GM13976 (cell line): ENCODE data around the gene ZNF446.

ENCODE experiments used
- DNase-seq: peaks from one replicate; pipeline ENCODE4 v3.0.0; 2012; ENCODE audit warnings: low spot score
- in situ Hi-C: fragments of 300-500 bp; cut with MboI; formaldehyde crosslinking; loops from one replicate; pipeline ENCODE4 v1.12.0; 2022; ENCODE audit warnings: low sequenced_read_pairs, mixed read lengths, inconsistent platforms; ENCODE audit not compliant: unreplicated experiment
- TF ChIP-seq, protein P1 (sequence below): IDR thresholded peaks from 2 replicates; pipeline ENCODE4 v1.5.1; 2012; ENCODE audit warnings: borderline replicate concordance, mild to moderate bottlenecking; ENCODE audit not compliant: insufficient read depth; ENCODE audit errors: extremely low read depth, missing control alignments, control extremely low read depth

The ZNF446 gene

GRCh38 chr19:58473775-58474174 lies 2.4 kb upstream of the ZNF446 start:
- TF ChIP-seq, protein P1, sequence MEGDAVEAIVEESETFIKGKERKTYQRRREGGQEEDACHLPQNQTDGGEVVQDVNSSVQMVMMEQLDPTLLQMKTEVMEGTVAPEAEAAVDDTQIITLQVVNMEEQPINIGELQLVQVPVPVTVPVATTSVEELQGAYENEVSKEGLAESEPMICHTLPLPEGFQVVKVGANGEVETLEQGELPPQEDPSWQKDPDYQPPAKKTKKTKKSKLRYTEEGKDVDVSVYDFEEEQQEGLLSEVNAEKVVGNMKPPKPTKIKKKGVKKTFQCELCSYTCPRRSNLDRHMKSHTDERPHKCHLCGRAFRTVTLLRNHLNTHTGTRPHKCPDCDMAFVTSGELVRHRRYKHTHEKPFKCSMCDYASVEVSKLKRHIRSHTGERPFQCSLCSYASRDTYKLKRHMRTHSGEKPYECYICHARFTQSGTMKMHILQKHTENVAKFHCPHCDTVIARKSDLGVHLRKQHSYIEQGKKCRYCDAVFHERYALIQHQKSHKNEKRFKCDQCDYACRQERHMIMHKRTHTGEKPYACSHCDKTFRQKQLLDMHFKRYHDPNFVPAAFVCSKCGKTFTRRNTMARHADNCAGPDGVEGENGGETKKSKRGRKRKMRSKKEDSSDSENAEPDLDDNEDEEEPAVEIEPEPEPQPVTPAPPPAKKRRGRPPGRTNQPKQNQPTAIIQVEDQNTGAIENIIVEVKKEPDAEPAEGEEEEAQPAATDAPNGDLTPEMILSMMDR, result no peak
- in situ Hi-C loops, result no loop called here
- DNase-seq, result no peak

GRCh38 chr19:58474291-58474996 lies 1.7 kb upstream of the ZNF446 start:
- TF ChIP-seq, protein P1, result no peak
- in situ Hi-C loops, result no loop called here
- DNase-seq, result no peak

- DNase-seq, result no peak
- in situ Hi-C loops, result no loop called here
- TF ChIP-seq, protein P1, result no peak
These were observed 997 bp upstream of the ZNF446 start for GRCh38 chr19:58474997-58475713.

- DNase-seq, result peak; percentile 58
- in situ Hi-C loops, result no loop called here
- TF ChIP-seq, protein P1, result no peak
These were observed 405 bp downstream of the ZNF446 start for GRCh38 chr19:58476498-58477015.

- in situ Hi-C loops, result no loop called here
- TF ChIP-seq, protein P1, result no peak
- DNase-seq, result no peak
These were observed 978 bp downstream of the ZNF446 start for GRCh38 chr19:58477130-58477529.

- DNase-seq, result no peak
- in situ Hi-C loops, result no loop called here
- TF ChIP-seq, protein P1, result no peak
These were observed 1.7 kb downstream of the ZNF446 start for GRCh38 chr19:58477871-58478270.
